GM18858 (cell line): Measurements from ENCODE around the gene SDF2.

Experiments used
- ATAC-seq: cut with Tn5 transposase; IDR thresholded peaks from one replicate; pipeline ENCODE4 v1.9.1; 2021; ENCODE audit not compliant: unreplicated experiment

Gene SDF2, protein sequence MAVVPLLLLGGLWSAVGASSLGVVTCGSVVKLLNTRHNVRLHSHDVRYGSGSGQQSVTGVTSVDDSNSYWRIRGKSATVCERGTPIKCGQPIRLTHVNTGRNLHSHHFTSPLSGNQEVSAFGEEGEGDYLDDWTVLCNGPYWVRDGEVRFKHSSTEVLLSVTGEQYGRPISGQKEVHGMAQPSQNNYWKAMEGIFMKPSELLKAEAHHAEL

GRCh38 chr17:28661635-28662526 lies at the start of gene SDF2, which contains the start of gene SUPT6H:
TSS of gene SDF2 (minus strand) at chr17:28661906. CDS start at chr17:28661876, 30 bp downstream.
TSS of gene SUPT6H (plus strand) at chr17:28662205. CDS start at chr17:28673402, 11,197 bp downstream.
- ATAC-seq: peak; percentile 50

DNA sequence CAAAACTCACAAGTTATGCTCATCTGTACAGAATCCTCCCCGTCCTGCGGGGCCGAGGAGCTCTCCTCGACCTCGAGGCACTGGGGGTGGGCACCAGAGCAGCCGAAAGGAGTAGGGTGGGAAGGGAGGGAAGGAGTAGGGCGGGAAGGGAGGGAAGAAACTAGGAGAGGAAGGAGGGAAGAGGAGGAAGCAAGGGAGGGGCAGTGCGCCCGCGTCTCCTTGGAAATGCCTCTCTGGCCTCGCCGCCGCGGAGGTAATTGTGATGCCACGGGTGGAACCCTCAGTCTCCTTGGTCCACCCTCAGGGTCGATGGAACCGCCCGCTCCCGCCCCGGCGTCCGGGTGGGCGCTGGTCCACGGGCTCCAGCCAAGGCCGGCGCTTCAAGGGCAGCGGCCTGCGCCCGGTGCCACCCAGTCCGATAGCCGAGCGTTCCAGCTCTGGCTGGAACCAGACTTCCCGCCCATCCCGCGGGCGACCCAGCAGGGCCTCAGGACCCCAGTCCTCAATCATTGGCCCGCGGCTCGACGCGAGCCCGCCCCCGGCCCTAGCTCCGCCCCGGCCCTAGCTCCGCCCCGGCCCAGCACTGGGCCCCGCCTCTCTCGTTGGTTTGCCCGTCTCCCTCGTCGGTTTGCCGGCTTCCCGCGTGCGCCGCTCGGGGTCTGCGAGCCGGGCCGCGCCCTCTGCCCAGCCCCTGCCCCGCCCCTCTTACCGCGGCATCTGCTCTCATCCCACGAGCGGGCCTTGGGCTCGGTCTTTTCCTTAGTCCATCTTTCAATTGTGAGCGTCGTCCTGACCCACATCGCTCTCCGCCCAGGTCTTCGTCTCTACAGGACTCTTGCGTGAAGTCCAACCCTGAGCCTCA lies 49.4 kb upstream of the SDF2 start:
- peak; percentile 54 for ATAC-seq

- no peak for ATAC-seq
These were observed 45.6 kb upstream of the SDF2 start for GRCh38 chr17:28707339-28707720.

- ATAC-seq: no peak
These were observed 45.0 kb upstream of the SDF2 start for GRCh38 chr17:28706471-28707338.

- no peak for ATAC-seq
These were observed 44.1 kb upstream of the SDF2 start for GRCh38 chr17:28705728-28706334.

DNA sequence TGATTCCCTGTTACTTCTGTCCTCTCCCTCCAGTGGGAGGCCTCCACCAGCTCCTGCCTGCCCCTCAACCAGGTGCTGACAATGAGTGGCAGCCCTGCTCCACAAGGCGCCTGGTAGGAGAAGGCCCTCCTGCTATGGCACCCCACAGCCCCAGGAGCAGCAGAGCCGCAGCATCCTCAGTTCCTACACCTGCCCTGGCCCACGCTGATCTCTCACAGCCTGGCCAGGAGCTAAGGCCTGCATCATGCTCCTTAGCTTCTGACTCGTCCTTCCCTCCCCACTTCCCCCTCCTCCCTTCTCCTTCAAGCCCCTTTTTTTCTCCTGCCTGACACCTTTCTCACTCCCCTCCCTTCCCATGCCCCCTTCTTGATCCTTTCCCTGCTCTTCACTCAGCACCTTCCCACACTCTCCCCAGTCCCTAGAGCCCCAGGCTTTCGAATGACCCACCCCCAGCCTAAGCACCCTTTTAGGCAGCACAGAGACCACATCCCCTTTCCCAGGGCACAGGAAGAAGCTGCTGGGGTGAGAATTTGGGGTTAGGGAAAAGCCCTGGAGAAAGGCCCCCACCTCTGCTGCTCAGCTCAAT lies 43.5 kb upstream of the SDF2 start:
- ATAC-seq: no peak

DNA sequence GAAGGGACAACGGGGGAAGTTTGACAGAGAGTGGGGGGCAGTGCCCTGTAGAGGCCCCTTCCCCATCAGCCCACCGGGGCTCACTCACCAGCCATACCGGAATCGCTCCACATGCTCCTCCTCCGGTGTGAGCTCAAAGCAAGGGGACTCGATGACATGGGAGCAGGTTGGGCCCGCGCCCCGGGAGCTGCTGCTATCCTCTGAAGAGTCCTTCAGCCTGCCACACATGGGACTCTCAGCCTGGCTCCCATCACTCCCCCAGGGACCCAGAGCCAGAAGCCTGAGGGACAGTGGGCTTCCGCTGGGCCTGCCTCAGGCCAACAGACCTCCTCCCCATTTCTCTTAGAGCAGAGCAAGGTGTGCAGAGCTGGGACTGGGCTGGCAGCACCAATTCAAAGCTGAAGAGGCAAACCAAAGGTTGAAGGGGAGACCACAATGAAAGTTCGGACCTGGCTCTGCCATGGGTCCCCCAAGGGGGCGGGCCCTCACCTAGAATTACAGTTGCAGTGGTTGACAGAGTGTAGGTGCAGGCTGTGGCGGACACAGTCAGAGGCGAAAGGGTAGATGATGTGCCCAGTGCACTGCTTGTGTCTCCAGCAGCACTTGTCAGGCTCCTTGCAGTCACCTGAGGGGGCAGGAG lies 42.6 kb upstream of the SDF2 start:
- no peak for ATAC-seq

- no peak for ATAC-seq
These were observed 42.0 kb upstream of the SDF2 start for GRCh38 chr17:28703552-28704218.

- ATAC-seq: no peak
These were observed 41.0 kb upstream of the SDF2 start for GRCh38 chr17:28702752-28703150.

GRCh38 chr17:28702026-28702751 lies 40.5 kb upstream of the SDF2 start:
- ATAC-seq: no peak

DNA sequence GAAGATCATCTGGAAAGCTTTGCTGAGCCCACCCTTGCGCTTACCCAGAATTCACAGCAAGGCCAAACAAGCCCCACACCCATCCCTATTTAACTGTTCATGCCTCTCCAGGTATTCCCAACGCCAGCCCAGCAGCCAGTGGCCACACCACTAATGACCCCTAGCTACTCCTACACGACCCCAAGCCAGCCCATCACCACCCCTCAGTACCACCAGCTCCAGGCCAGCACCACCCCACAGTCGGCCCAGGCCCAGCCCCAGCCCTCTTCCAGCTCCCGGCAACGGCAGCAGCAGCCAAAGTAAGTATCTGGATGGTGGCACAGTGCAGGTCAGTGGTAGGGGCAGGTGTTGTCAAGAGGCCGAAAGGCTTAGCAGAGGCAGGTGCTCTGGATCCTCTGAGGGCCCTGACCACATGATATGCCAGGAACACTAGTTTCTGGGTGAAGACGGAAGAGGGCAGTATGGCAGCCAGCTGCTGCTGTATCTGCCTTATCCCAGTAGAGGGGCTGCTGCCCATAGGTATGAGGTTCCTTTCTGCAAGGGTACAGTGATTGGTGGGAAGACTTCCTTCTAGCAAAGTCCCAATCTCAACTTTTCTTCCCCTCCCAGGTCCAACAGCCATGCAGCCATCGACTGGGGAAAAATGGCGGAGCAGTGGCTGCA lies 39.3 kb upstream of the SDF2 start:
- ATAC-seq: no peak

GRCh38 chr17:28700278-28700677 lies 38.6 kb upstream of the SDF2 start:
- ATAC-seq: no peak

GRCh38 chr17:28698253-28698941 lies 36.7 kb upstream of the SDF2 start:
- no peak for ATAC-seq

DNA sequence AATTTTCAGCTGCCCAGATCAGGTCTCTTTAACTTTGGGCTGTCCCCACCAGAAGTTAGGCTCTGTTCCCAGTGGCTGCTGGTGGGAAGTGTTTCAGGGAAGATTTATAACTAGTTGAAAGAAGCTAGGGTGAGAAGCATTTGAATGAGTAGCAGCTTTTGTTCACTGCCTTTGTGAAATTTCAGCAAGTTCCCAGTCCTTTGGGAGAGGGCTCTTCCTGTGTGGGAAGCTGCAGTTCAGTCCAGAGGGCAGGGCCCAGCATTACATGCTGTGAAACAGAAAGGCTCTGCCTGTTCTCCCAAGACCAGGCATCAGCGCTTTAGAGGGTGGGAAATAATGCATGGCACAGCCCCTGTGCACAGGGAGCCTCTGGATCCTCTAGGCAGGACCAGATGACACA lies 32.2 kb upstream of the SDF2 start:
- ATAC-seq: no peak

DNA sequence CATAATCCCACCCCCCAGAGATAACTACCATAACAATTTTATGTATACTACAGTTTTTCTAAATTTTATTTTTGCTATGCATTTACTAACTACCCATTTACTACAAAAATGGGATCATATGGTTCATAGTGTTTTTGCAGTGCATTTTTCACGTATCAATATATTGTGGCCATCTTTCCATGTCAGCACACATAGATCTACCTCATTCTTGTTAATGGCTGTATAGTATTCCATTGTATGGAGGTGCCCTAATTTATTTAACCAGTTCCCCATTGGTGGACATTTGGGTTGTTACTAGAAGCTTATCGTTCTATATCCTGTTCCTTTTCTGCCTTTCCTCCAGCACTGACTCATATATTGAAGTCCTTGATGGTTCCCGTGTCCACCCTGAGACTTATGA lies 27.3 kb upstream of the SDF2 start:
- no peak for ATAC-seq

GRCh38 chr17:28688481-28688880 lies 26.8 kb upstream of the SDF2 start:
- ATAC-seq: no peak

GRCh38 chr17:28686296-28686695 lies 24.6 kb upstream of the SDF2 start:
- ATAC-seq: no peak
